ENCODE data around the gene CHCHD6.

Gene CHCHD6

DNA sequence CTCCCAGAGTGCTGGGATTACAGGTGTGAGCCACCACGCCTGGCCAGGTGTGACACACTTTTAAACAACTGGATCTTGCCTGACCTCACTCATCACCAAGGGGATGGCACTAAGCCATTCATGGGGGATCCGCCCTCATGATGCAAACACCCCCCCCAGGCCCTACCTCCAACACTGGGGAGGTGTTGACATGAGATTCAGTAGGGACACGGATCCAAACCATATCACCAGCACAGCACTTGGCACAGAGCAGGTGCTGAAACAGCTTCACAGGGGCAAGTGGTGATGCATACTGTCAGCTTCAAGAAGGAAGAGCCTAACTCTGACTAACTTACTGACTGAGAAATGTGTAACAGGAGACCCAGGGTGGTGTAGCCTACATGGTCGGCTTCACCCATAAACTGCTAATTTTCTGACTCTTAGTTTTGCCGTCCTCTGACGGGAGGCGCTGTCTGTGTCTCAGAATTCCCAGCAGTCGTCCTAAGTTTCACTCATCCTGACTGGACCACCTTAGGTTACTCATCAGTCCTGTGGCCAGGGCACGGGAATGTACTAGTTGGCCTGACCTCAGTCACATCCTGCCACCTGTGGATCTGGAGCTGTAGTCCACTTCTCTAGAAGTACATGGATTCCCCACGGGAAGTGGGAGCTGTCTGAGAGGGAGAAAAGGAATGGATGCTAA, 197.0 kb downstream of the CHCHD6 start:
- no peak for DNase-seq

DNA sequence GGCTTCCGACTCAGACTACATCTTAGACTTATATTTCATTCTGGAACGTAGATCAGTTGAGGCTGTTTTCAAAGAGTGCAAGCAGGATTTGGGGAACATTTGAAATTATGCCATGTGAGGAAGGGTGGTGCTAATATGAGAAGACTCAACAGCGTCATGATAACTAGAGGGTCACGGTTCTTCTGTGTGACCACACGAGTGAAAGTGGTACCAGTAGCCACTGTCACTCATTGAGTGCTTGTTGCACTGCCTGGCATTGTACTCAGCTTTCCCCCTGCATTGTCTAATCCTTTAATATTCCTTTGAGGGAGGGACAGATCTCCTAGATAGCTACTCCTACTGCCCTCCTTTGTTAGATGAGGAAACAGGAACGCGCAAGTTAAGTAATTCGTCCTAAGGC, 197.6 kb downstream of the CHCHD6 start:
- DNase-seq: no peak

DNA sequence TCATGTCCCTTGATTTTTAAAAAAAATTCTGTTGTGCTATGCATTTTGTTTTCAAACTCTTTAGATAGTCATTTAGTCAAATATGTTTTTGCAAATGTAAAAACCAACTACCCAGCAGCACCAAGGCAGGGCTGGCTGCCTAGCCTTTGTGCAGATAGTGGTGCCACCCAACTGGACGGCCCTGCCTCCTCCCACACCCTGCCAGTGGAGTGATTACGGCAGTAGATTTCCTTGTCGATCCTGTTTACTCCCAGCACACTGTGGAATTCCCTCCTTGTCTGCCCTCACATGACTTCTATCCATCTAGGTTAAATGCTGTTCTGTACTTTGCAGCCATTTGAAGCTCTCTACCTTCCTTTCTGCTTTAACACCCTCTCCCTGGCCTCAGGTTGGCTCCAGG, 199.5 kb downstream of the CHCHD6 start:
- no peak for DNase-seq

DNA sequence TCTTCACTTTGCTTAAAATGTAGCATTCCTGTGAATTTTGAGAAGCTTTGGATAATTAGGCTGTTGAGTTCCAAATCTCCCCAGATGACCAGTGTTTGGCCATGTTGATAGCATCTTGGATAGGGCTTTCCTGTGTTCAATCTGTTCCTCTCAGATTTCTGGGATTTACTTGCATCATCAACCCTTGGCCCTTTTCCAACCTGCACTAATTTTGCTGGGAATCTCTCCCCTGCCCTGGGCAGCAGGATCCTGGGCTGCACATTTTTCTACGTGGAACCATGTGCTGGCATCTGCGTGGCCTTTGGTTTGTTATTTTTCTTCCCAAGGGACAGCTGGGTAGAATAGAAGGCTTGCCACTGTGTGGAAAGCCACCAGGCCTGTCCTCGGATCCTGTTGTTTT, 203.5 kb downstream of the CHCHD6 start:
- DNase-seq: no peak

DNA sequence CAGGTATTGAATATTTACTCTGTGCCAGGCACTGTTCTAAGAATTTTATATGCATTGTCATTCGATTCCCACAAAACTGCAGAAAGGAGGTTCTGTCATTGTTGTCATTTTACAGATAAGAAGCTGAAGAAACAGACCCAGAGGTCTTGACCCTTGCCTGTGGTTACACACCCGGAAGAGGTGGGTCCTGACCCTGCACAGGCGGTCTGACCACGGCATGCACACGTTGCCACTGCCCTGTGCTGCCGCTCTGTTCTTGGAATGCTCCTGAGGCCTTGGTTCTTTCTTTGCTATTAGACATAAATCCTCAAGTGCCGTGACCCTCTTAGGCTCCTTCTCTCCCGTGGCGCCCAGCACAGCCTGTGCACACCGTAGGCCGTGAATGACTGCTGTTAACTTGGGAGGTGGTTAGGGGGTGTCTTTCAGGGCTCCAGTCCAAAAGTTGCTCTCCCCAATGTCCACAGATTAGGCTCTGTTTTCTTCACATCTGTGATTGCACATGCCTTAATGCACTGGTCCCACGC, 204.8 kb downstream of the CHCHD6 start:
- no peak for DNase-seq

DNA sequence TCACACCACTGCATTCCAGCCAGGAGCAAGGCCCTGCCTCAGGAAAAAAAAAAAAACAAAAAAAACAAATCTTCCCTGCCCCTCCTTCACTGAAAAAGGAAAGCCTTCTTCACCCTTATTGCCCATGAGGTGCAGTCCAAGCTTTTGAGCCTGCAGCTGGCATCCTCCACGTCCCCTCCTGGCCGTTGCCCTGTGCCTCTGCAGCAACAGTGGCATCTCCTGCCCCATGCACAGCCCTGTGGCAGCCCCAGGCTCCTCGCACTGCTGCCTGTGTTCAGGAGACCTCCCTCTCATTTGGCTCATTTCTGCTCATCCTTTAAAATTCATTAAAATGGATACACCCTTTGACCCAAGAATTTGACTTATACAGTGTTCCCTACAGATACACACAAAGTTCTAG, 206.2 kb downstream of the CHCHD6 start:
- no peak for DNase-seq

DNA sequence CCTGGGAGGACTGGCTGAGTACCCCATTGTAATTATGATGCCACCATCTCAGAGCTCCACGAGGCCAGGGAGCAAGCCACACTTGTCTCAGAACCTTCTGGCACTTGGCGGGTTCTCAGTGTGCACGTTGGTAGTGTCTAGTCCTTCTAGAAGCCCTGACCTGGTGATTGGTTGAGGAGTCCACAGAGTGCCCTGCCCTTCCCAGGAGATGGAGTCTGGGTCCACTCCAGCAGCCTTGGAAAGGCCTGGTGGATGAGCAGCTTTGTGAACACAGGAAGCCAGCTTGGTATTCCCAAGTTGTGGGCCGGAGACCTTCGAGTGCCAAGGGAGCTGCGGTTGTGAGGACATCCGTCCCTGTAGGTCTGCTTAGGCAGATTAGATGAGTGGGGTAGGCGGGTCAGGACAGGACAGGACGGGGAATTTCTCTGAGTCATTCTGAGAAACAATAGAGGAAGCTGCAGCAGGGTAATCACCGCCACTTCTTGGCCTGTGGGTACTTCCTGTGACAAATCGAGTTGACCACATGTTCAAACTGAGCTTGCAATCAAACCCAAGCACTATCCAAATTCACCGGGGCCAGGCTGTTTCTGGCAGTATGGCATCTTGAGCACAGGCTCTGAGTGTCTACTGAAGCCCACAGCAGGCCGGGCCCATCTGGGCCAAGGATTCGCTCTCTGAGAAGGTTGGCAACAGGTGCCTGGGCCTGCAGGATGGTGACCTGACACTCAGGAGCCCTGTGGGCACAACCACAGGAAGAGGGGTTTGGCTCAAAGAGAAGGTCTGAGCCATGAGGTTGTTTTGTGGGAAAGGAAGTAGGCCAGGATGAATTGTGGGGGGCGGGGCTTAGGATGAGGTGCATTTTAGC, 207.4 kb downstream of the CHCHD6 start:
- DNase-seq: peak; percentile 25 to 46

DNA sequence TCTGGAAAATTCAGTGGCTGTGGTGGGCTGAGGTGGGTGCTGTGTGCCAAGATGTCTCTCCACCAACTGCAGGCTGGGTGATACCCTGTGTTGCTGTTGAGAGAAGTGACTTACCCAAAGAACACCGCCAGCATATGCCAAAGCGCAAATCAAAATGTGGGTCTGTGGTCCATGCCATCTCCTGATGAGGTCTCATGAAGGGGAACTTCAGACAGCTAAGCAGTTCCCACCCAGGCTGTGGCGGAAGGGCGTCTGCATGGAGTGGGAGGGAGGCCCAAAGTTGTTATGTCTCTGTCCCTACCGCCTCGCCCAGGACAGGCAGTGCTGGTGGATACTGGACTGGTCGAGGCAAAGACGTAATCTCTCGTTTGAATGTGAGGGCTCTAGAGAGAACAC, 208.0 kb downstream of the CHCHD6 start:
- DNase-seq: no peak

DNA sequence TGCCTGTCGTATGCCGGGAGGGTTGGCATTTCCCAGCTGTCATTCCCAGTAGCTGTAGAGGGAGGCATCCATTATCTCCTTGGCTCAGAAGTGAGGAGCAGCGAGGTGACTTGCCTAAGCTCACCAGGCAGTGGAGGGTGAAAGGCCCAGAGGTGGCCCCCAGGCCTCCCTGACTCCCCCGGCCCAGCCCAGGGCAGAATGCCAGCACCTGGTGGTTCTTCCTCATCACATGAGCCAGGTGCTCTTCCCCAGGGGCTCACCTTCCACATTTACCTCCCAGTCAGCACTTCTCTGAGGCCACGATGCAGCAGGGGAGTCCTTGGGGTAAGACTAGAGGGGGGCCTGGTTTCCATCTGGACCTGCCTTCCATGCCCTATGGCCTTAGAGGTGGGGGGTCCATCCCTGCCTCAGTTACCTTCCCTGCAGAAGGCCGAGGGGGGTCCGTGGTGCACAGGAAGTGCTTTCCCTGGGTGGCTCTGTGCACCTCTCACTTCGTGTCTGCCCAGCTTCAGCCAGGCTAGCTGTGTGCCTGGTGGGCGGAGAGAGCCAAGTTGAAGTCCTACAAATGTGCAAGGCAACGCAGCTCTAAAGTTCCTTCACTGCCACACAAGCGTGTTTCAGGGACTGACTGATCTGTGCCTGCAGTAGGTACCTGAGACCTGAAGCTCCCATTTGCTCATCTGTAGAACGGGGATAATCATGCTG, 208.6 kb downstream of the CHCHD6 start:
- DNase-seq: no peak

DNA sequence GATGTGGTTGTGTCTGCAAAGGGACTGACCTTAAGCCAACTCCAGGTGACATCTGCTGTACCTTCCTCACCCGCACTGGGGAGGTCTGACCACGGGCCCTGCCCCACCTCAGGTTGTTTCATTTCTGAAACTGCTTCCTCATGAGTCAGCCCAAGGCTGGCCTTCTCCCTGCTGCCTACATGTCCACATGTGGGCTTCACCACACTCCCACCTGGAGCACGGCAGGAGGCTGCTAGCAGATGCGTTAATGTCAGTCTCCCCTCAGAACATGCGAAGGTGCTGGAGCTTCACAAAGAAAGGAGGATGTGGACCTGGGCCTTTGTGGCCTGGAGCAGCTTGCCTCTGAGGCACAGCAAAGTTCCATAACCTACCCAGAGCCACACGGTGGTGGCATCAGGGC, 209.5 kb downstream of the CHCHD6 start:
- no peak for DNase-seq

DNA sequence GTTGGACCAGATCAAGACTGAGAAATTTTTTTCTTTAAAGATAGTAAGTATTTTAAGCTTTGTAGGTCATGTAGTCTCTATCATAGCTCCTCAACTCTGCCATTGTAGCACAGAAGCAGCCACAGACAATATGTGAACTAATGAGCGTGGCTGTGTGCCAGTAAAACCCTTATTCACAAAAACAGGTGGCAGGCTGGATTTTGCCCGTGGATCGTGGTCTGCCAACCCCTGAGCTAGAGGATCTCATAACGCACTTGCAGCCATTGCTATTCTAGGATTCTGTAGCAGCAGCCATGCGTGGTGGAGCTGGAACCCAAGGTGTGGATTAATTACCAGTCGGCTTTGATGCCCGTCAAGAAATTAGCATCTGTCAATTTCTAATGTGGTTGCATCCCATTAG, 210.2 kb downstream of the CHCHD6 start:
- no peak for DNase-seq

DNA sequence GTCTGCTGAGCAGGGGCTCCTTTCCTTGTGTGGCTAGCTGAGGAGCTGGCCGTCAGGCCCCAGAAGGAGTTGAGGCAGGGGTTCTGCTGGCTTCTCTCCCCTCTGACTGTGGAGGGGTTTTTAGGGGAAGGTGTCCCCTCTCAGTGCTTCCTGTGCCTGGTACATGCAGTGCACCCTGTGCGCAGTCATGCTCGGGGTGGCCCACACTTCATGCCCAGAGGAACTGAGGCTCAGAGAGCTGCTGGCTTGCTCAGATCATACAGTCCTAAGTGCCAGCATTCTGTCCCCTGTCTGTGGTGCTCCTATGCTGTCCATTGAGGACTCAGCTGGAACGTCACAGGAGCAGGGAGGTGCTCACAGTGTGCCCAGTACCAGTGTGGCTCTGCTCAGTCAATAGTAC, 211.0 kb downstream of the CHCHD6 start:
- no peak for DNase-seq

DNA sequence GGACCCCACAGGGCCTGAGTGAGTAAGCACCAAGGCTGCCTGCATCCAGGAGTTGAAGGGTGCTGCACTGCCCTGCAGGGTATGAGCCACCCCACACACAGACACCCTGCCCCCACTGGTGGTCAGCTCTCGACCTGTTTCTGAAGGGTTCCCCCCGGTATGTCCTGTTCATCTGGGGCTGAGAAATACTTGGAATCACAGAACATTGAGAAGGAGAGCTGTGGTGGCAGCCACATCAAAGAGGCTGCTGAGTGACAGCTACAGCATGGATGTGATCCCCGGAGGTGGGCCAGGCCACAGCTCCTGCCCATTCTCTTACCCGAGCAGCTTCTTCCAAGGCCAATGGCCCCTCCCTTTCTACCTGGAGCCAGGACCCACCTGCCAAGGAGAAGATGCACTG, 212.5 kb downstream of the CHCHD6 start:
- no peak for DNase-seq

DNA sequence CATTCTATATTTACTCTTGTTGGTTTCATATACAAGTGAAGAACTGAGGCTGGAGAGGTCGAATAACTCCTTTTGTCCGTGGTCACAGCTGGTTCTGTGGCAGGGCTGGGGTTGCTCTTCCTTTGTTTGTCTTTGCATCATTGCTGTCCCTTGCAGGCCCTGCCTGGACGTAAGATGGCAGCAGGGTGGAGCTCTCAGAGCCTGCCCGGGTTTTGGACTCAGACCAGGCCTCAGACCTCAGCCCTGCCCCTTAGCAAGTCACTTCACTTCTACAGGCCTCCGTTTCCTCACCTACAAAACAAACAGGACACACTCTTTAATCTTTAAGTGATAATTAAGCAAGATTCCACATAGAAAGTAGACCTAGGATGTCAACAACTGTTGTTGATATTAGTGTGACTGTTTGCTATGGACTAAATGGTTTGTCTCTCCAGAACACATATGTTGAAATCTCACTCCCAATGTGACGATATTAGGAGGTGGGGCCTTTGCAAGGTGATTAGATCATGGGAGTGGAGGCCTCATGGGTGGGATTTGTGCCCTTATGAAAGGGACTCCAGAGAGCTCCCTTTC, 213.3 kb downstream of the CHCHD6 start:
- no peak for DNase-seq

DNA sequence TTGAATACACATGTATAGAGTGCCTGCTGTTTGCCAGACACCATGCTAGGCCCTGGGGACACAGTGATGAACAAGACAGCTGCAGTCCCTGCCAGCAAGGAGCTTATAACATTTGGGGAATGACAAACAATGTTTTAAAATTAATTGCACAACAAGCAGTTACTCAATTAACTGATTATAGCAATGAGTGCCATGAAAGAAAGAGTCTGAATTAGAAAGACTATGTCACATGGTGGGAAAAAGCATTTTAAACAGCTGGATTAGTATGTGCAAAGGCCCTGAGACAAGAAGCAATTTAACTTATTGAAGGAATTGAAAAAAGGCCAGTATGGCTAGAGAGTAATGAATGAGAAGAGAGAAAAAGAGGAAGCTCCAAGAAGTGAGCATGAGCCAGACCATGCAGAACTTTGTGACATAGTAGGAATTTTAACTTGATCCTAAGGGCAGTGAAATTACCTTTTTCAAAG, 214.3 kb downstream of the CHCHD6 start:
- no peak for DNase-seq

DNA sequence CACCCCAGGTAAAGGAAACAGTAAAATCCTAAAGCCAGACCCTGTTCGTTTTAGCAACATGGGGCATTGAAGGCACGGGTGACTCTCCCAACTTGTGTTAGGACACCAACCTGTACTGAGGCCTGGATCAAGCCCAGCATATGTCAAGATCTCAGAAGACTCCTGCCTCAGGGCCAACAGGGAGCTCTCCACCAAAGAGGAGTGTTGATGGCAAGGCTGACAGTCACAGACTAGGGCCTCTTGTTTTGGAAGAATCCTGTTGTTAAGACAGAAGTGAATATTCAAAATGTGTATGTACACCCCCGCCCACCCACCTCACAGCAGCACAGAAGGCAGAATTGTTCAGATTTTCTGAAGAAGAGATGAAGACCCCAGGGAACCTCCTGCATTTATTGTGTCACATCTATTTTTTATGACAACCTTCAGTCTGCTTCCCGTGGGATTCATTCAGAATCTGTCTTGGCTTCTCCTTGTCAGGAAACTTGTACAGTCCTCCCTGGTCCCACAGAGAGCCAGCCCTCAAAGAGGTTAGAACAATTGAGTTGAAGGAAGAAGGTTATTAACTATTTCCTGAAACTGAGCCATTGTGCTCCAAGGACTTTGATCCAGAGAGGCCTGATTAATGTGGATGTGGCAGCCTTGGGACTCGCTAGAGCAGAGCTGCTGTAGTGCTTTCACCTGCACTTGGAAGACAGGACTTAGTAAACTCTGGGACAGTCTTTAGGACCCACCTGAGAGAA, 217.2 kb downstream of the CHCHD6 start:
- no peak for DNase-seq

DNA sequence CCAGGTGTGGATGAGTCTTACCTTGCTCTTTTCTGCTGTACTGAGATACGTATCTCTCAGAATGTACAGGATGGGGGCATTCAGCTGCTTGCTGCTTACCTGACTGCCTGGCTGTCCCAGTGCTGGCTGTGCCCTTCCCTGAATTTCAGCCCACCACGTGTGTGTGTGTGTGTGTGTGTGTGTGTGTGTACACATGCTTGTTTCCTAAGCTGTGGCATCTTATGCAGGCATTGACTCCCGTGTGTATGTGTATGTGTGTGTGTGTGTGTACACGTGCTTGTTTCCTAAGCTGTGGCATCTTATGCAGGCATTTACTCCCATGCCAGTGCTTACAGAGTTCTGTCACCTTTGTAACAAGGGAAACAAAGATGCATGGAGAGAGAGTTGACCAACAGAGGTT, 218.4 kb downstream of the CHCHD6 start:
- no peak for DNase-seq

DNA sequence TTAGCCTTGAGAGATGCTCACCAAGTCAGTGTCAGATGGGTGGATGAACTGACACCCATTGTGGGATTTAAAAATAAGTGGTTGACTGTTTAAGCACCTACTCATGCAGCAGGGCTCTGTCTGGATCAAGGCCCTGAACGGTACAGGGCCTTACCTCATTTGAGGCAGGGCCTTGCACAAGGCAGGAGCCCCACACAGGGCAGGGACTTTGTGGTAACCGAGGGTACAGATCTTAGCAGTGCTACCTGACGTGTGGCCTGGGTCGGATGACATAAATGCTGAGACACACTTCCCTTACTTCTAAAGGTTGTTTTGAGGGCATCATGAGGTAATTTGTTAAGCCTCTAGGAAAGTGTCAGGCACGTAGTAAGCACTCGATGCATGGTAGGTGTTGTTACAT, 219.4 kb downstream of the CHCHD6 start:
- DNase-seq: no peak

DNA sequence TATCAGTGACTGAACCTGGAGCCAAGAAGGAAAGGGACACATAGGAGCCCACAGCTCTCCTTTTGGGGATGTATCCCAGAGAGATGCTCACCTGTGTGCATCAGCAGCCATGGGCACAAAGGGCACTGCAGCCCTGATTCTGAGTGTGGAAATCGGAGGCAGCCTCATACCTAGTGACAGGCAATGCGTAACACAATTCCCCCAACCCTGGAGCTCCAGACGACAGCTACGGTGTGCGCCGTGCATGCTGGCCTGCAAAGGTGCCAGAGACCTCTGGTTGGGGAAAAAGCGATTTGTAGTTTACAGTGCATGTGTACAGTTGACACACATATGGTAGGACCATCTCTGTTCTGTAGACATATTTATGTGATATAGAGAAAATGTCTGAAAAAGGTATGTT, 219.9 kb downstream of the CHCHD6 start:
- DNase-seq: no peak

DNA sequence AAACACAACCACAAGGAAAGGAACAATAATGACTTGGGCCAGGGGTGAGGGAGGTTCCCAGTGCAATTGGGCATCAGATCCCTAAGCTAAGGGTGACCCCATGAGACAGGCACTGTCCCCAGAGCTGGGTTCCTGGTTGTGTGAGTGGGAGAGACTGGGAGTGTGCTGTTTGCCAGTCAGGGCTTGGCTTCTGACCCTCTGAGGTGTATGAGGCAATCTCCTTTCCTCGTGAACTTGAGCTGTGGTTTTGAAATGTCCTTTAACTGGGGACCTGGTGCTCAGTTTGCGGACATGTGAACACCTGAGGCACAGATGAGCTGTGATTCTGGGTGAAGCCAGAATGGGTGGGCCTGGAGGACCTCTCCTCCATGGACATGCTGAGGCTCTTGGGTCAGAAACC, 220.4 kb downstream of the CHCHD6 start:
- DNase-seq: no peak

DNA sequence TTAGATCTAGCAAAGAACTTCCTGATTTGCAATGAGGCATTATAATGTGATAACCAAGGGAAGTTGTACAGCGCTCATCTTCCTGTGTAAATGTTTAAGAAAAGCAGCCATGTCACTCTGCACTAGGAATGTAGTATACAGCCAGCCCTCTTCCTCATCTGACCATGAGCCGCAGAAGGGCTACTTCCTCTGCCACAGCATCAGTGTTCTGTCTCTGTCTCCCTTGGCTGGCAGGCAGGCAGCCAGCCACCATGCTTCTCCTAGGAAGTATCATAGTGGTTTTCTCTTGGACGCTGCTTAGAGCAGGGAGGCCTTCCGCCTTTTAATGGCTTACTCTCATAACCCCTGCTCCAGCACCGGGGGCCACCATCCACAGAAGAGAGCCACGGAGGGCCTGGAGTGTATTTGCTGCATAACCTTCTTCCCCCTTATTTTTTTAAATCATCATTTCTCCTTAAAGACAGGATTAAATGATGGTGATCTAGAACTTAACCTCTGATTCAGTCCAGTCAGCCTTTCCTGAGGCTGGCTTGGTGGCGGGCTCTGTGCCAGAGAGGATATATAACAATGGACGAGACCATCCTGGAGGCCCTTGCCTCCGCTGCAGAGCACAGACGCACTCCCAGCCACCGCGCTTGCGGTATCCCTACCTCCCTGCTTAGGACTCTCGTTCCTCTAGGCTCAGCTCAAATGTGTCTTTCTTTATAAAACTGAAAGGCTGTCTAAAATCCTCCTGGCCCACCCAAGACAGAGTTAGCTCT, 221.6 kb downstream of the CHCHD6 start:
- no peak for DNase-seq
